HG03039 (cell line): ENCODE results near the gene RPL31.
"Not testable (repeated sequence)": the region's sequence is repeated elsewhere in the genome, so short reads cannot be mapped to it uniquely, and the experiment has no call there.

Source experiments
- ATAC-seq: cut with Tn5 transposase; IDR thresholded peaks from one replicate; pipeline ENCODE4 v1.9.1; 2021; ENCODE audit warnings: mild to moderate bottlenecking, moderate library complexity; ENCODE audit not compliant: unreplicated experiment

The RPL31 gene

DNA sequence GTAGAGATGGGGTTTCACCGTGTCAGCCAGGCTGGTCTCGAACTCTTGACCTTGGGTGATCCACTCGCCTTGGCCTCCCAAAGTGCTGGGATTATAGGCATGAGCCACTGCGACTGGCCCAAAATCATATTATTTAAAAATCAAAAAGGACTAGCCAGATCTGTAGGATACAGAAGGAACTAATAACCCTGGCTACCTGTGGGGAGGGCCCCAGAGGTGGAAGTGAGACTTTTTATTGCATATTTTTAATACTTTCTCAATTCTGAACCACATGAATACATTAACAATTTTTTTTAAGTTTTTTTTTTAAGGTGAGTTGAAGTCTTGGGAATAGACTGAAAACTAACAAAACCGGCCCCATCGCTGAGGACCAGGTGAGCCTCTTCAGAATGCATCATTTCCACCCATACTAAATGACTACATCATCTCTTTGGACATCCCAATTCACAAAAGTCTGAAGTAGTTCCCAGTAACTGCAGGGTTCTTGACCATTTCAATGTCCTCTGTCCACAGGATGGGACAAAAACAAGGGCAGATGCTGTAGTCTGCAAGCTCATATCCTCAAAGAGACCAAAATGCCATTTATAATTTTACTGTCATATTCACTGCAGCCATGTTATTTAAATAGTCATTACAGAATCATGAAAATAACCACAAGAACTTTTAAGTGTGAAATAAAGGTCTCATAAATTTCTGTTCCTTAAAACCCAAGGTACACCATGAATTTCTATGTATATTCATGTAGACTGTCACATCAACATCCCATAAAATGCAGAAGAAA lies 21.4 kb downstream of the RPL31 start:
- no peak for ATAC-seq

DNA sequence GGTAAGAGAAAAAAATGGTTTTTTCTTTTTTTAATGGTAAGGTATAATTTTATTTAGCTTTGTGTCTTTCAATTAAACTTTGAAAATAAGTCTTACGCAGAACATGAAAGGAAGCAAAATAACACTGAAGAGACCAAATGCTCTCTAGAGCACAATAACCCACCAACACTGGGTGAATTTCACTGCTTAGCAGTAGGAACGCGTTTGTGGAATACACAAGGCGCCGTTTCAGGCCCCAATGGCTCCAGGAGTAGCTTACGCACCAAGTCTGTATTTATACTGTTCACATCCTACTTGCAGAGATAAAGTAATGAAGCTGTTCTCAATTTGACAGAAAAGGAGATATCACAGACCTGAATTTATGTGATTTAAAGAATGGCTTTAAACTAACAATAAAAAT lies 23.5 kb downstream of the RPL31 start:
- no peak for ATAC-seq

DNA sequence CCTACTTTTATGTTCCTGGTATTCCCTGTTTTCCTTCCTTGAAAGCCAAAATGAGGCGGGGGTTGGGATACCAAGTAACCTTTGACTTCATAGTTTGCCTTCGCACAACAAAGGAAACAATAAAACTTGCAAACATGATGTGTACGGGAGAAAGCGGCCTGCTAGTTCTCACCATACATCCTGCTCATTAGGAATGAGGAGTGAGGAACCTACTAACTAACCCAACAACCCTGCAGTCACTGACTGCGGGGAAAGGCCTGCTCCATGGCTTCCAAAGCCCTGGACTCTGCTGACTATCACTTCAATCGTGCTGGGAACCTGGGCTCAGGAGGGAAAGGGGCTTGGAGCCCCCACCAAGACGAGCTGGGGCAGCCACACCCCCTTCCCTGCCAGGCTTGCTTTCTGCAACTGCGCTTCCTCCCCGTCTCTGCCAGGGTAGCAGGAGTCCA lies 24.2 kb downstream of the RPL31 start:
- no peak for ATAC-seq

DNA sequence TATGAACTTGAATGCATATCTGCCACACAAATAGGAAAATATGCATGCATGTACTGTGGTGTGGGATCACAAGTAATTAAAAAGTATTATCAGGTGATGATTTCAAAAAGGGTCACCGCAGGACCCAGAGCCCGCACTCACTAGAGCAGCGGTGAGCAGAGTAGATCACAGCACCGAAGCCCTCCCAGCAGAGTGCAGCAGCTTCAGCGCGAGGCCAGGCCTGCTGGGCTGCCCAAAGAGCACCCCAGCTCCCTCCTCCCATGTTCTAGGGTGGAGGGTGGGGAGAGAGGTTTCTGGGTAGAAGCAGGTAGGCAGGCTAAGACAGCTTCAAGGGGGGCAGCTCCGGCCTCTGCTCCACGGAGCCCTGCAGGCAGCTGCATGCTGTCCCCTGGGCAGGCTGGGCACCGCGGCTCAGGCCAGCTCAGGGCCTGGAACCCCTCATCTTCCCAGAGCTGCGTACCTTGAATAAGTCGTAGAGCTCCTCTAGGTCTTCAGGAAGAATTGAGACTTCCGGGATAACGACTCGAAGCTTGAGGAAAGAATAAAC lies 24.9 kb downstream of the RPL31 start:
- no peak for ATAC-seq

DNA sequence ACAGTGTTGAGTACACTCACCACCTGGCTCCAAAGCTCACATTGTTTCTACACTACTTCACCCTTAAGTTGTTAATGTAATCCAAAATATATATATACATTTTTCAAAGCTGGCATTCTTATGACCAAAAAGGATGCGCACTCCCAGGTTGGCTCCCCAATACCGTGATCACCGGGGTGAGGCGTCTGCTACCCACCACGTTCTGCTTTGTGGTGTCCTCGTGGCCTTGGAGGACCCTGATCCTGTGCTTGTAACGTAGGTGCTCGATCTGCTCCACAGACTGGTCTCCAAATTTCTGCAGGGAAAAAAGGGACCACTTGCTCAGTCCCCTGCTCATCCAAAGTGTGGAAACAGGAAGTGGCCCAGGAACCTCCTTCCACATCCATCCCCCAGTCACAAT lies 25.8 kb downstream of the RPL31 start:
- no peak for ATAC-seq

DNA sequence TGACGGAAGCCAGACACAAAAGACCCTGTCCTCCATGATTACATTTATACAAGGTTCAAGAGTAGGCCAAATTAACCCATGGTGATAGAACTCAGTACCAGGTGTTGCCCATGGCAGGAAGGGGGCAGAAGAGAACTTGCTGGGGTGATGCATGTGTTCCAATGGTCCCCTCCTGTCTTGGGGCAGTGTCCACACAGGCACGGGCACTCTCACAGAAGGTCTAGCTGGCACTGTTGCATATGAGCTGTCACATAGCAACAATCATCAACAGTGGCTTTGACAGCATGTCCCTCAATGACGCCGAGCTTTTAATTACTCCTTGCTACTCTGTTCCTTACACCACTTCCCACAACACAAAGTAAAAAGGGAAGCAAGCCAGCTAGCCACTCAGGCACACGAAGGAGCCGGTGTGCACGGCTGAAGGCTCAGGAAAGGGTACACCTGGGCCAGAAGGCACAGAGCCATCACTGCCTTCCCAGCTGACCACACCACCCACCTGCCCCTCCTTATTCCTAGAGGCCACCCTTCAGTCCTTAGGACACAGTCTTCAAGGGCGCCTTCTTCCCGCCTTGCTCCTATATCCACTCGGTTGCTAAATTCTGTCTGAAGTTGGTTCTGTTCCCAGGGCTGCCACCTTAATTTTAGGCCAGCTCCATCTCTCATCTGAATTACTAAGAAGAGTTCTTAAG lies 28.9 kb downstream of the RPL31 start:
- no peak for ATAC-seq

DNA sequence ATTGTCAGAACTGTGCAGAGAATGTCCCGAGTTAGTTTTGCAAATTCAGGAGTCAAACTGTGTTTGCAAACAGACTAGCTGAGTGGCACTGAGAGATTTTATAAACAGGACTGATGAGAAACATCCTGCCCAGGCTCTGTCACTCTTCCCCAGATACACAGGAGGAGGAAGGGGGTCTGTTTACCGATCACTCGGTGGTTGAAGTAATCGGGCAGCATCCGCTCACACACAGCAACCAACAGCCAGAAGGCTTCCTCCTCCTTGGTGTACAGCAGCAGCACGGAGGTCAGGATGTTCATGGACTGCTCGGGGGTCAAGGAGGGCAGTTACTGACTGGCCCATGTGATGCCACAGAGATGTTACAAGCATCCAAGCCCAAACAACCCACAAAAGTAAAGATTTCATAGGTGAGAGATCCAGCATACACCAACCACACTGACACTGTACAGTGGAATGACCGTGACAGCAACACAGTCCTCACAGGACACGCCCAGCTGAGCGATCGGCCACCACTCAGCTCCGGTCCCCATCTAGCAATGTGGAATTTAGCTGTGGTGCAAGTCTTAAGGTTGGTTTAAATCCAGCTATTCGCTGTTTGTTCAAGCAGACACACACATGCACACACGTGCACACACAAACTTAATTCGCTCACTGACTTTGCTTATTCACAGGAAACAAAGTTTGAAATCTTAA lies 30.1 kb downstream of the RPL31 start:
- ATAC-seq, result no peak

DNA sequence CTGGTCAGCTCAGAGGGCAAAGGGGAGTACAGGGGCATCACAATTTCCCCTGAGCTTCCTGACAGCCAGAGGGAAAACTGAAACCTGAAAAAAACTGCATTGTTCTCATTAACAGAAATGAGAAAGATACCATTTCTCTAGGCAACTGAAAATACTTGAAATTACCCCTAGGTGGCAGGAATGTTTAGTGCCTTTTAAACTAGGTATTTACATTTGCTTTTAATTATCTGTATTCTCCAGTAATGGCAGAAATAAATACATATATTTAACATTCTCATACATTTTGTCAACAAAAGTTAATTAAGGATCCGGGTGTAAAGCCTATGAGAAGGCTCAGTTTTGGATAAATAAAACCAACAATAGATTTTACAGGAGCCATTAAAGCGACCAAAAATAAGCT lies 34.5 kb downstream of the RPL31 start:
- no peak for ATAC-seq

DNA sequence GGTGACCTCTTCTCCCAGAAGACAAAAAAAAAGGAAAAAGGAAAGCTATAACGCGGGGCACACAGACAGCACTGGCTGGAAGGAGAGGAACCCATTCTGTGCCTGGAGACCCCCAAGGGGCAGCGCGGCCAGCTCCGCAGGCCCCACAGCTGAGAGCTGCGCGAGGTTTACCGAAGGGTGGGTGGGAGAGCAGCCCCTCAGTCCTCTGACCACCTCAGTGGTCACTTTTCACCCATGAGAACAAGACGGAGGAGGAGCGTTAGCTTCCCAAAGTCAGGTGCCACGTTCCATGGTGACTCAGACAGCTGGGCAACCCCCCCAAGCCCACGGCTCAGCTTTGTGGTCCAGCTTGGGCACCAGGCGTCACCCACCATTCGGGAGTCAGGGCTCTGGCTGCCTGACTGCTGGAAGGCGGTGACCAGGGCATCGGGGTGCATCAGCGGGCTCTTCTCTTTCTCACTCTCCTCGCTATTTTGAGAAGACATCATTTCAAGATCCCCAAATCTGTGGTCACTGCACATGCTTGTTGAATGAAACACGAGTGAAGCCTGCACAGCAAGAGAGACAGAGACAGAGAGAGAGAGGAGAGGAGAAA lies 35.2 kb downstream of the RPL31 start:
- no peak for ATAC-seq

DNA sequence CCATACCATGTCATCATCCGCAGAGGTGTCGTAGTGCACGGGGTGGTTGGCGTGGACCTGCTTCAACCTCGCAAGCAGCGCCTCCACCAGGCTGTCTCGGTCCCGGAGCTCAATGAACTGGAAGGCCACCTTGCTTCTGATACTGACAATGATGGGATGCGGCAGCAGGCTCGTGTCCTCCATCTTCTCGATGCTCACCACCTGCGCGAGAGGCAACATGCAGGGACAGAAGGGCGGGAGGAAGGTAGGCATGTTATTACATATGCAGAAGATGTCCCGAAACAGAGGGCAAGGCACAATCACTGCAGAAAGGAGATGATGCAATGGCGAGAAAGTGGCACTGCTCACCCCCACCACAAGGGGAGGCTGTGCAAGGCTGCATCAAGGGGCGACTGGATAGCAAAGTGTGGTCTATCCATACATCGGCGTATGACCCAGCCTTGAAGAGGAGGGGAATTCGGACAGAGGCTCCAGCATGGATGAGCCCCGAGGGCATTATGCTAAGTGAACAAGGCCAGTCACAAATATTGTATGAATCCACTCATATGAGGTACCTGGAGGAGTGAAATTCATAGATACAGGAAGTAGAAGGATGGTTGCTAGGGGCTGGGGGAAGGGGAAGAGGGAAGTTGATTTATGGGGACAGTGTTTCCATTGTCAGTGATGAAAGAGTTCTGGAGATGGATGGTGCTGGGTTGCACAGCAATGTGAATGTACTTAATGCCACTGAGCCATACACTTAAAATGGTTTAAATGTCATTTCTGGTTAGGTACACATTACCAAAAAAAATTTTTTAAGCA lies 36.6 kb downstream of the RPL31 start:
- no peak for ATAC-seq

DNA sequence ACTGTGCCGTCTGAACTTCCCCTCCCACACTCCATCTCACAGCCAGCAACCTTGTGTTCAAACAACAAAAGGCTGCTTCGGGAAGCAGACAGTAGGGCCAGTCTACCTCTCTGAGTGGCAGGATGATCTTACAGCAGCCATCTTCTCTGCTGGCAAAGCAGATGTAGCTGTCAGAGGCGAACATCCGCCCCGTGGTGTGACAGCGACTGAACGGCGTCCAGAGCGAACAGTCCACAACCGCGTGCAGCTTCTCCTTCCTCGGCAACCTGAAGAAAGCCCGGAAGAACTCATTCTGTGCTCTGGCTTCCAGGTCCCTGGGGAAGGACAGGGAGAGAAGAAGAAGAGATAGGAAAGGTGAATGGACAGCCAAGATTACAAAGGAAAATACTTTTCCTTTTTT lies 38.0 kb downstream of the RPL31 start:
- no peak for ATAC-seq

DNA sequence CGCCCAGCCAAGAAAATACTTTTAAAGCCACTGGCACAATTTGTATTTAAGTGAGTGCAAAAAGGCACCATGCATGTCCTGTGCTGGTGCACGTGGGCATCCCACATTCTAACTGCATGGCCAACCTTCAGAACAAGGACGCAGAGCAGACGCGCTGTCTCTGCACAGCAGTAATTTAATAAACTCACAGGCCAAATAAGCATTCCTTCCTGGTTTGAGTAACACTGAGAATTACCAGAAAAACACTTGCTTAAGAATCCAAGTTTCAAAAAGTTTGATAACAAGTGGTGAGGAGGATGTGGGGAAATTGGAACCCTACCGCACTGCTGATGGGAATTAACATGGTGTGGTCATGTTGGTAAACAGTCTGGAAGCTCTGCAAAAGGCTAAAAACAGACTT lies 38.7 kb downstream of the RPL31 start:
- ATAC-seq, result no peak

DNA sequence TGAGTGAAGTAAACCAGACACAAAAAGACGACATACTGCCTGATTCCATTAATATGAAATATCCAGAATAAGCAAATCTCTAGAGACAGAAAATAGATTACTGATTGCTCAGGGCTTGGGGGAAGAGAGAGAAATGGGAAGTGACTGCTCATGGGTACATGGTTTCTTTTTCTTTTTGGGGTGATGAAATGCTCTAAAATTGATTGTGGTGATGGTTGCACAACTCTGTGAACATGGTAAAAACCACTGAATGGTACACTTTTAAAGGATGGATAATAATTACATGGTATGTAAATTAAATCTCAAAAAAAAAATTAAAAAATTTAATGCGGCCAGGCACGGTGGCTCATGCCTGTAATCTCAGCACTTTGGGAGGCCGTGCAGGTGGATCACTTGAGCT lies 39.3 kb downstream of the RPL31 start:
- ATAC-seq, result no peak

DNA sequence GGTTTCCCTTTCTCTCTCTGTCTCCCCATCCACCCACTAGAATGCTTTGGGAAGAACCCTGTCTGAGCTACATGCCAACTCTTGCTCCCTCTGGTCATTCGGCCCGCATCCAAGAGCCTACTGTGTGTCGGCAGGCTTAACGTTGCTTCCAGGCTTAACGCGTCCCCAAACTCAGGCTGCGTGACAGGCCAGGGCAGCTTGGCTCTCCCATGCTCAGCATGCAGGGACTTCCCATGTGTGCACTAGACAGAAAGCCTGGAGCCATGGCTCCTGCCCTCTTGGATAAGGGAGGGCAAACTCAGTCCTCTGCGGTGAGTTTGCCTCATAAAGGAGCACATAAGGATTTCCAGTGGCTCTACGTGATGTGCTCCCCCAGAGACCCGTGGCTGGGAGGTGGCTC lies 43.2 kb downstream of the RPL31 start:
- ATAC-seq, result no peak

DNA sequence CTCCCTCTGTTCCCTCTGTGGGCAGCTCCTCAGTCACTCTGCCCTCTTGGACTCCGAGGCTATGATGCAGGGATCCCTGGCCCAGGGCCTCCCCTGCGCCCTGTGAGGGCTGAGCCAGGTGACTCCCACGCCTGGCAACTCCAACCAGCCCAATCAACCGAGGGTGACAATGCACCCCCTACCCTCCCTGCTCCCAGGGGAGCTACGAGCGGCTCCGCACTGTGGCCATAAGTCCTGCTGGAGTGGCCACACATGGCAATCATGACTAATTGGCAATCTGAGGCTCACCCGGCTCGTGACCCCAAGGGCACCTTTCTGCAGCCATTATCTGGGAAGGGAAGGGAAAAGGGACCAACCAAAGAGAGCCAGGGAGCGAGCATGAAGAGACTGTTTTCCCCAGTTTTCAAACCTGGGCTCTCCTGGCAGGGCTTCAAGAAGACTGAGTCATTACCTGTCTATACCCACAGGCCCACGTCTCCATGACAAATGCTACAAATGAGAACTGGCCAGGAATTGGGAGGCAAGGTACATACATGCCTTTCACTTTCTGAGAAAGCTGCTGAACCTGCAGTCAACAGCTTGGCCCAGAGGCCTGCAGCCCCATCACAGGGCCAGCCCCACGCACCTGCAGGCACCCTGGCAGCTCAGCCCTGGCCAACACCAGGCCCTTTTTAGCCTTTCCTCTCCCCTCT lies 45.1 kb downstream of the RPL31 start:
- ATAC-seq, result no peak

DNA sequence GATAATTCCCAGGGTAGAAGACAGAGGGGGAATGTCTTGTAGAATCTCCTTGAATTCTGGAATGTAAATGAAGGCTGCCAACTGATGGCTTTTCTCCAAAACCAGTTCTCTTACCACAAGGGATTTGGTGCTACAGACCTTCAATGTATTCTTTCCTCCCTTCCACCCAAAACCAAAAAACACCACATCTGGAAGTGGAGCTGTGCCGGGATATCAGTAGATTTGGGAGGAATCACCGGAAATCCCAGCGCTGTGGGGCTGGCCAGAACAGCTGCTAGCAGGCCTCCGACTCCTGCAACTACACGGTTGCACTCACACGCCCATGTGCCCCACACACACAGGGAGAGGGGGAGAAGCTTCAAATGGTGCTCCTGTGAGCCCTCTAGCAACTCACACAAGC lies 45.7 kb downstream of the RPL31 start:
- no peak for ATAC-seq

DNA sequence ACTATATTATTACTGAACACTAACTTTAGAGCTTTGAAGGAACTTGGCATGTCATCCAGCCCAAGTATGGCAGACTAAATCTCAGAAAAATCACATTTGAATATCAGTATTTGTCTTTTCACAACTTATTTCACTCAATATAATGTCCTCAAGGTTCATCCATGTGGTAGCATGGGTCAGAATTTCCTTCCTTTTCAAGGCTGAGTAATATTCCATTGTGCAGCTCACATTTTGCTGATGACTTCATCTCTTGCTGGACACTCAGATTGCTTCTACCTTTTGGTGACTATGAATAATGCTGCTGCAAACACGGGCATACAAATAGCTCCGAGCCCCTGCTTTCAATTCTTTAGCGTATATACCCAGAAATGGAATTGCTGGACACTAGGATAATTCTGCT lies 46.7 kb downstream of the RPL31 start:
- ATAC-seq, result no peak

DNA sequence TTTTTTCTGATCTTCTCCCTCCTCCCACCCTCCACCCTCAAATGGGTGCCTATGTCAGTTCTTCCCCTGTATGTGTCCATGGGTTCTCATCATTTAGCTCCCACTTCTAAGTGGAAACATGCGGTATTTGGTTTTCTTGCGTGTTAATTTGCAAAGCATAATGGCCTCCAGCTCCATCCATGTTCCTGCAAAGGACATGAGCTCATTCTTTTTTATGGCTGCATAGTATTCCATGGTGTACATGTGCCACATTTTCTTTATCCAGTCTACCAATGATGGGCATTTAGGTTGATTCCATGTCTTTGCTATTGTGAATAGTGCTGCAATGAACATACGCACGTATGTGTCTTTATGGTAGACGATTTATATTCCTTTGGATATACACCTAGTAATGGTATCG lies 48.8 kb downstream of the RPL31 start:
- not testable (repeated sequence) for ATAC-seq

DNA sequence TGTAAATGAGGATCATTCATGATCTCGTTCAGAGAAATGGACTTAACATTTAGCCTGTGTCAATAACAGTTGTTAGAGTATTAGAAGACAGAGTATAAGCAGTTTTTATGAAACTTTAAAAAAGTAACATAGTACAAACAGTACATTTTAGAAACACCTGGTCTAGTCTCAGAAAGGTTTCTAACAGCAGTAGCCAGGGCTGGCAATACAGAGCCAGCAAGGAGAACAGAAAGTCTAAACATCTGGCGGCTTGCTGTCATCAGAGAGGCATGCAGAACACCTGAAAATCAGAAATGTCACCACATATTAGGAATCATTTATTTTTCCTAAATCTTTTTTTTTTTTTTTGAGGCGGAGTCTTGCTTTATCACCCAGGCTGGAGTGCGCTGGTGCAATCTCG lies 50.1 kb downstream of the RPL31 start:
- ATAC-seq, result no peak

DNA sequence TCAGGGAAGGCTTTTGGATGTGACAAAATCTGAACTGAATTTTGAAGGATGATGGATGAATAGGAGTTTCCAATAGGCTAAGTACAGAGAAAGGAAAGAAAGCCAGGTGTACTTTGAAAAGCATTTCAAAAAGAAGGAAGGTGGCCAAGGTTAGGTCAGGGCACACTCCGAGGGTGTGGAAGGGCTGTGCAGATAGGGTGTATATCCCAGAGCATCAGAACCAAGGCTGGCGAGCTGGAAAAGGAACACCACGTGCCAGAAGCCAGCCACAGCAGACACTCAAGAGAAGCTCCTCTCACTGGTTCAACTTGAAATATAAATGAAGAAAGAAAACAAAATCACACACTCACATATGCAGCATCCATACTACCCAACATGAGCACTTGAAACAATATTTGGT lies 51.0 kb downstream of the RPL31 start:
- ATAC-seq, result no peak
